Activated T-cell treated with anti-CD3 and anti-CD28 coated beads, Interleukin-2, amount 50 U/mL, for 48 hours (primary cell): Measurements from ENCODE around the gene TNIK.

ENCODE experiments used
- DNase-seq, 2 experiments: peaks; one replicate each; pipeline ENCODE4 v3.0.0-alpha.2; 2020

TNIK gene

GRCh38 chr3:171358181-171358880, 101.9 kb downstream of the TNIK start:
- DNase-seq = no peak

- no peak for DNase-seq
These were observed 102.5 kb downstream of the TNIK start for GRCh38 chr3:171357721-171358120.

- no peak for DNase-seq
These were observed 104.0 kb downstream of the TNIK start for GRCh38 chr3:171356251-171356650.

GRCh38 chr3:171354706-171355582, 105.3 kb downstream of the TNIK start:
- DNase-seq = no peak

- no peak for DNase-seq
These were observed 106.0 kb downstream of the TNIK start for GRCh38 chr3:171354049-171354705.

- DNase-seq = no peak
These were observed 106.8 kb downstream of the TNIK start for GRCh38 chr3:171353423-171353822.

- DNase-seq = no peak
These were observed 107.7 kb downstream of the TNIK start for GRCh38 chr3:171352387-171352935.

- no peak for DNase-seq
These were observed 108.5 kb downstream of the TNIK start for GRCh38 chr3:171351676-171352075.

GRCh38 chr3:171350364-171350763, 109.8 kb downstream of the TNIK start:
- DNase-seq = no peak

- no peak for DNase-seq
These were observed 110.8 kb downstream of the TNIK start for GRCh38 chr3:171349392-171349791.

GRCh38 chr3:171348121-171348520, 112.1 kb downstream of the TNIK start:
- no peak for DNase-seq

GRCh38 chr3:171347301-171348039, 112.7 kb downstream of the TNIK start:
- no peak for DNase-seq

- no peak for DNase-seq
These were observed 113.5 kb downstream of the TNIK start for GRCh38 chr3:171346582-171347300.

- DNase-seq = no peak
These were observed 114.2 kb downstream of the TNIK start for GRCh38 chr3:171346019-171346418.

- no peak for DNase-seq
These were observed 114.9 kb downstream of the TNIK start for GRCh38 chr3:171345107-171345843.

GRCh38 chr3:171343693-171344092, 116.5 kb downstream of the TNIK start:
- no peak for DNase-seq

- DNase-seq = no peak
These were observed 117.3 kb downstream of the TNIK start for GRCh38 chr3:171342783-171343420.

GRCh38 chr3:171342200-171342599, 118.0 kb downstream of the TNIK start:
- DNase-seq = no peak

- no peak for DNase-seq
These were observed 119.8 kb downstream of the TNIK start for GRCh38 chr3:171340434-171340833.

- no peak for DNase-seq
These were observed 120.6 kb downstream of the TNIK start for GRCh38 chr3:171339598-171339997.

- DNase-seq = no peak
These were observed 123.8 kb downstream of the TNIK start for GRCh38 chr3:171336406-171336805.
